Bone marrow (tissue), 2 donors: ENCODE measurements around the gene ABCC6.
A peak's percentile ranks its signal among the peaks of the same experiment; 100 is the strongest.

Experiments used
- DNase-seq, 2 donors: peaks; one replicate each; lab custom pipeline; 2025; lab: John Stamatoyannopoulos, UW

Gene ABCC6

DNA sequence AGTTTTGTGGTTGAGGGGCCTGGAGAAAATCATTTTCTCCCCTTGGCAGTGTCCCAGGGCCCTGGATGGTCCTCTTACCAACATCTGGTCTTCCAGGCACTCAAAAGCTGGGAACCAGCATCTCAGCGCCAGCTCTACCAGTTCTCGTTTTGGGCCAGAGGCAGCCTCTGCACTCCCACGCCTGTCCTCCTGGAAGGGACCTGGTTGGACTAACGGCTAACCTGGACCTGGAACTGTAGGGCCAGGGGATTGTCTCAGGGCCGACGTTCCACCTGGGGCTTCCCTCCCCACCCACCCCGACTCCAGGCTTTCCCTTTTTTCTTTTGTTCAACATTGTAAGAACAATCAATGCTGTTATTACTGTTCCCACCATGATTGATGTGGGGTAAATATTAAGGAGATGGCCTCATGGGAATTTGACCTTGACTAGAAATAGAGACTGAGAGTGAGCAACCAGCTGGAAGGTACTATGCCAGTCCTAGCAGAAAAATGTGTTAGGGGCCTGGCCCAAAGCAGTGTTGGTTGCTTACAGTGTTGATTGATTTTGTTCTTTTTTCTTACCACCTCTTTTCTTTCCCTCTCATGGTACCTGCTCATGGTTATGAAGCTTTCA lies 81.4 kb downstream of the ABCC6 start:
- no peak for DNase-seq

DNA sequence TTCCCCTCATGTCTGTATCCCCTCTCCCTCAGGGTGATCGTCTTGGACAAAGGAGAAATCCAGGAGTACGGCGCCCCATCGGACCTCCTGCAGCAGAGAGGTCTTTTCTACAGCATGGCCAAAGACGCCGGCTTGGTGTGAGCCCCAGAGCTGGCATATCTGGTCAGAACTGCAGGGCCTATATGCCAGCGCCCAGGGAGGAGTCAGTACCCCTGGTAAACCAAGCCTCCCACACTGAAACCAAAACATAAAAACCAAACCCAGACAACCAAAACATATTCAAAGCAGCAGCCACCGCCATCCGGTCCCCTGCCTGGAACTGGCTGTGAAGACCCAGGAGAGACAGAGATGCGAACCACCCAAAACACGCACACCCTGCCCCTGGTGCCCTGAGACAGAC lies 82.2 kb downstream of the ABCC6 start:
- DNase-seq = no peak

DNA sequence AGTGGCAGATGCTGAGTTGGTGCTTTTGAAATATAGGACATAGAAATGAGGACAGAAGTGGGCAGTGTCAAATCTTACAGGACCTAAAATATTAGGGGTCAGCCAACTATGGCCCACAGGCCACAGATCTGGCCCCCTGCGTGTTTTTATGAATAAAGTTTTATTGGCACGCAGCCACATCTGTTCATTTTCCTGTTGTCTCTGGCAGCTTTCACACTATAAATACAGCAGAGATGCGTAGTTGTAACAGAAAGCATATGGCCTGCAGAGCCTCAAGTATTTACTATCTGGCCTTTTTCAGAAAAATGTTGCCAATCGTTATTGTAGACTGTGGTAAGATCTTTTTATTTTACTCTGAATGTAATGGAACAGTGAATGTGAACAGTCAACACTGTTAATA lies 82.8 kb downstream of the ABCC6 start:
- no peak for DNase-seq

DNA sequence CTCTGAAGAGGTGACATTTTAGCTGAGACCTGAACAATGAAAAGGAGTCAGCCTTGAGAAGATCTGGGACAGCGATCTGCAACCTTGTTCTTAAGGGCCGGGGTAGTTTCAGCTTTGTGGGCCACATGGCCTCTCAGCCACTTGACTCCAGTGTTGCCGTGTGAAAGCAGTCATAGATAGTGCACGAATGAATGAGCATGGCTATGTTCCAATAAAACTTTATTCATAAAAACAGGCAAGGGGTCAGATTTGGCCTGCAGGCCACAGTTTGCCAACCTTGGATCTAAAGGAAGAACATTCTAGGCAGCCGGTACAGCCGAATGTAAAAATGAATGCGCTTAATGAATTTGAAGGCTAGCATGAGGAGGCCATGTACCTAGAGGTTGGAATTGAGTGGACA lies 83.5 kb downstream of the ABCC6 start:
- DNase-seq = no peak

DNA sequence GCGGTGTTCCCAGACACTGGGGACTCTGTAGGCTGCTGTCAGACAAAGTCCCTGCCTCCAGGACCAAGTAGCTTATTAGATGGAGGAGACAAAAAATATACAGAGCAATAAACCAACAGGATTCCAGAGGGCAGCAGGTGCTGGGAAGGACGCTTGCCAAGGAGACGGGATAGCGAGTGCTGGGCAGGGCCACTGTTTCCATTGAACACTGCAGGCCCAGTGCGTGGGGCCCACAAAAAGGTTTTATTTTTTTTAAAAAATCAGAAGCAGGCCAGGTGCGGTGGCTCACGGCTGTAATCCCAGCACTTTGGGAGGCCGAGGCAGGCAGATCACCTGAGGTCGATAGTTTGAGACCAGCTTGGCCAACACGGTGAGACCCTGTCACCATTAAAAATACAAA lies 84.2 kb downstream of the ABCC6 start:
- DNase-seq = no peak

DNA sequence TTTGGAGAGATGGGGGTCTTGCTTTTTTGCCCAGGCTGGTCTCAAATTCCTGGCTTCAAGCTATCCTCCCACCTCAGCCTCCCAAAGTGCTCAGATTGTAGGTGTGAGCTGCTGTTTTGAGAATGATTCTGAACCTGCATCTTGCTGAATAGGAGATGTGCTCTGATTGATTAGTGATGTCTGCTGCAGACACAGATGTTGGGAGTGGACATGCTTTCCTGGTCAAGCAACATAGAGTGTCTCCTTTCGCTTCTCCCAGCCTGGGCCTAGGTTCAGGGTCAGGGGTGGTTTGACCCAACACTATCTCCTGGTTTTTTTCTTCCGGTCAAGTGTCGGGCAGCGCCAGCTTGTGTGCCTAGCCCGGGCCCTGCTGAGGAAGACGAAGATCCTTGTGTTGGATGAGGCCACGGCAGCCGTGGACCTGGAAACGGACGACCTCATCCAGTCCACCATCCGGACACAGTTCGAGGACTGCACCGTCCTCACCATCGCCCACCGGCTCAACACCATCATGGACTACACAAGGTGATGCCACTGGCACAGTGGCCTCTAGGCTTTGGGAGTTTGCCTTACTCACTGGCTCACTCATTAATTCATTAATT lies 85.2 kb downstream of the ABCC6 start:
- DNase-seq = no peak

DNA sequence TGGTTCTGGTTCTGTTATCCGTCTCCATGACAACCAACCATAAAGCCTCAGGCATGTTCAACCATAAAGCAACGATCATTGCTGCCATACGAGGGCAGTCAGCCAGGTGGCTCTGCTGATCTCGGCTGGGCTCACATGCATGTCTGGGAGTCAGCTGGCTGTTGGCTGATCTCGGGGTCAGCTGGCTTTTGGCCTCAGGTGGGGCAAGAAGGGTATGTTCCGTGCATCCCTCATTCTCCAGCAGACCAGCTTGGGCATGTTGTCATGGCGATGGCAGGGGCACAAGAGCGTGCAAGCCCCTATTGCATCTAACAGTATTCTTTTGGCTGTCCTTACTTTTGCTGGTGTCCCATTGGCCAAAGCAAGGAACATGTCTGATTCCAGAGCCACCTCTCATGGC lies 86.2 kb downstream of the ABCC6 start:
- no peak for DNase-seq

DNA sequence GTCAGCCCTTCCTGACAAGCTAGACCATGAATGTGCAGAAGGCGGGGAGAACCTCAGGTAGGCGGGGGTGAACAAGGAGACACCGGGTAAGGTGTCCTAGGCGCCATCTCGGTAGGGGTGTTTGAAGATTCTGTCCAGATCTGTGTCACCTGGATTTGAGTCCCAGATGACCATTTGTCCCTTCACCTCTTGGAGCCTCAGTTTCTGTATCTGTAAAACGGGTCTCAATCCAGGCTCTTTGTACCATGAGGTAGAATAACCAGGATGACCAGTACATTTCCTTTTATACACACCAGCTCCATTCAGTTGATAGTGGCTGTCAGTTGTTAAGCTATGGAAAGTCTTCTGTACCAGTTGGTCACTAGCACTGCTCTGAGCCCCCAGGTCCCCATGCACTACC lies 86.7 kb downstream of the ABCC6 start:
- no peak for DNase-seq

DNA sequence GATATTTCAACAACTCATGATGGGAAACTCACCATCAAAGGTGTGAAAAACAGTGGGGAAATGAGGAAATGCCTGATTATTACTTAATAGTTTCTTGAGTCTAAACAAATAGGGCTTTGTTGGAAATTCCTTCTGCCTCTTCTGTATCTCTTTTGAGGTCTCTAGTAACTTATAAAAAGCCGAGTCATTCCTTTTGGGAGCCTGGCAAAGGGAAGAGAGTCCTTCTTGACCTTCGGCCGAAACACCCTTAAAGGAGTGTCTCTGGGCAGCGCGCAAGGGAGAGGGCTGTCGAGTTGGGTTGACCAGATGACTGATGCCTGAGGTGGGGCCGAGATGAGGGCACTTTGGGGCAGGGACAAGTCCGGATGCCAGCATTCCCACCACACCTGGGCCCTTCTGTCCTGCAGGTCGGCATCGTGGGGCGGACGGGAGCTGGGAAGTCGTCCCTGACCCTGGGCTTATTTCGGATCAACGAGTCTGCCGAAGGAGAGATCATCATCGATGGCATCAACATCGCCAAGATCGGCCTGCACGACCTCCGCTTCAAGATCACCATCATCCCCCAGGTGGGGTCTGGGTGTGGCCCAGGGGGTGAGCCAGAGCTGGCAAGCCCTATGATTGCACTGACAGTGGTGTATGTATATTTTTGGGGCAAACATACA lies 89.2 kb downstream of the ABCC6 start:
- DNase-seq = no peak

DNA sequence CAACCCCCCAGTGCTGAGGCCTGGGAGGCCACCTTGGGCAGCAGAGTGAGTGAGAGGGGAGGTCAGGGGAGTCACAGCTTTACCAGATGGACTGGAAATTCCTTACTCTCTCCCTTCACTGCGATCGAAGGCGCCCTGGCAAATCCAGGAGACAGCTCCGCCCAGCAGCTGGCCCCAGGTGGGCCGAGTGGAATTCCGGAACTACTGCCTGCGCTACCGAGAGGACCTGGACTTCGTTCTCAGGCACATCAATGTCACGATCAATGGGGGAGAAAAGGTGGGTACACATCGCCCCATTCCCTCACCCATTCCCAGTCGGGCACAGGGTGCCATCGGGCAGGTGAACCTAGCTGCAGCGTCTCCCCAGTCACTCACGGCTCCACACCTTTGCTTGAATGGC lies 91.6 kb downstream of the ABCC6 start:
- DNase-seq = no peak

DNA sequence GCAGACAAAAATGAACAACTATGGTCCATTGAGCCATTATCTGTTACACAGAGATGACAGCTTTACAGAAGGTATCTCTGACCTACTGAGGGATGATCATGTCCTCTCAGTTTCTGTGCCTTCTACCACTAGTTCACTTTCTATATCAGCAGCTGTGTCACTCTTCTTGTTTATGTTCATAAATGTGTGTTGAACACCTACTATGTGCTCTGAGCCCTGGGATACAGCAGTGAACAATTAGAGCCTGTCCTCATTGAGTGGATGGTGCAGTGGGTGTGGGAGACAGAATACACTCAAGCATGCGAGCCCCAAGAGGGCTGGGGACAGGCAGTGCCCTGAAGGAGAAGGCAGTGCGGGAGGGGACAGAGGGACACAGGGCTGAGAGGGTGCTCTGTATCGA lies 92.1 kb downstream of the ABCC6 start:
- DNase-seq = no peak

DNA sequence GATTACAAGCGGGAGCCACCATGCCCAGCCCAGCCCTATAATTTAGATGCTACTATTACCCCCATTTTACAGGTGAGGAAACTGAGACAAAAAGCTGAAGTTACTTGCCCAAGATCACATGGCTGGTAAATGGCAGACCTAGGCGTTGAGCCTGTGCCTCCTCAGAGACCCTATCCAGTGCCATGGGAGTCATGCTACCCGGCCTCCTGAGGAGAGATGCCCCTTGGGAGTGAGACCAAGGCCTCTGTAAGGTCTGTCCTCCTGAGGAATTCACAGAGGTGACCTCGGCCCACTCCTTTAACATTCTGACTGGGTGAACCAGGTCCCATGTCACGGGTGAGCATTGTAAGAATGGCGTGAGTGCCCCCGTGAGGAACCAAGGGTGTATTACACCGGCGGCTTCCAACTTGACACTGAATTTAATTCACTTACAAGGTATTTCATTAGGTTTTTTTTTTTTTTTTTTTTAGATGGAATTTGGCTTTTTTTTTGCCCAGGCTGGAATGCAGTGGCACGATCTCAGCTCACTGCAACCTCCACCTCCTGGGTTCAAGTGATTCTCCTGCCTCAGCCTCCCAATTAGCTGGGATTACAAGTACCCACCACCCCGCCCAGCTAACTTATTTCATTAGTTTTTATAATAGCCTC lies 95.7 kb downstream of the ABCC6 start:
- DNase-seq = peak; percentile 15 to 48

DNA sequence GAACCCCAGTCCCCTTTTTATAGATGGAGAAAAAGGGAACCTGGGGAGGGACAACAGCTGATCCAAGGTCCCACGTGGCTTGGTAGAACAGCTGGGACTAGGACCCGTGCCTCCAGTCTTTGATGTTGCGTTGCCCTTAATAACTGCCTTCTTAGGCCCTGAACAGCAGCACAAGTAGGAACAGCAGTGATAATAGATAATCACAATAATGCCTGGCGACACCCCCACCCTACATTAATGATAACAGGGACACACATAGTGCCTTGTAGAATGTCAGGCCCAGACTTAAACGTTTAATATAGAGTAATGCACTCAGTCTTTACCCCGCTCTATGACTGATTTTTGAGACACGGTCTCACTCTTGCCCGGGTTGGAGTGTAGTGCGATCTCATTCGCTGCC lies 96.4 kb downstream of the ABCC6 start:
- DNase-seq = no peak

DNA sequence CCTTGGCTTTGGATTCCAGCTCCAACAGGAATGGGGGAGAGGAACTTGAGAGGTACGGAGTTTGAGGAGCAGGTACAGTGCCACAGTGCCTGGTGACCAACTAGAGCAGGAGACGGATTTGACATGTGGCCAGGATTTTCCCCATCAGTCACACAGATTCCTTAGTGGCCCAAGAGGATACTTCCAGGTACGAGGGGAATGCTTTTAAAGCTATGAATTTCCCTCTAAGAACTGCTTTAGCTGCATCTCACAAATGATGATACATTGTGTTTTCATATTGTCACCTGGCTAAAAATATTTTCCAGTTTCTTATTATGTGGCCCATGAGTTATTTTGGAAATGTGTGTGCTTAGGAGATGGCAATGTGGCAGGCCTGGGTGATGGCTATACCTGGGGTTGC lies 98.3 kb downstream of the ABCC6 start:
- no peak for DNase-seq

DNA sequence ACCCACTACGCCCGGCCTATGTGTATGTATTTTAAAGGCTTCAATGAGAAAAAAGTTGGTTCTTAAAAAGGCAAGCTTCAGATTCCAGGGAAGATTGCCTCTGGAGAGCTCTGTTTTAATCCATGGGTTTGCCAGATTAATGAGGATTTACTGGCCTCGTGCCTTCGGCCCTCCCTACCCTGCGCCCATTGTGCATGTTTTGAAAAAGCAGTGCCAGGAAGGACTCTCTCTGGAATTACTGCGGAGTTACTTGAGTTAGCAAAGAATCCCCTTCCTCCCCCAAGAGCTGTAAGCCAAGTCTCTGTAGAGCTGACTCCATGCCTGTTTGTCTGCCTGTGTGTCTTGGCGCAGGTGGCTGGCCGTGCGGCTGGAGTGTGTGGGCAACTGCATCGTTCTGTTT lies 98.9 kb downstream of the ABCC6 start:
- no peak for DNase-seq

DNA sequence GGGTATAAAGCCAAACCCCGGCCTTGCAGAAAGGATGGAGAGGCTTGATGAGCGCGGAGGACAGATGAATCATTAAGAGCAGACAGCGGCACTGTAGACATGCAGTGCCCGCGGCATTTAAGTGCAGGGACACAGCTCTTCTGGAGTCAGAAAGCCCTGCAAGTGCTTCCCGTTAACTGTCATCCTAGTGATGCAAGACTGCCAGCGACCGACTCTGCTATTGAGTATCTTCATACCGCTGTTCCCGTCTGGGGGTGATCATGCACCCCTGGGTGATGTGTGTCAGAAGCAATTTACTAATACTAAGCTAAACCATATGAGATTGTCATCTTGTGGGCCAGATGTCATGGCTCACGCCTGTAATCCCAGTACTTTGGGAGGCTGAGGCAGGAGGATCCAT lies 101.0 kb downstream of the ABCC6 start:
- DNase-seq = no peak

DNA sequence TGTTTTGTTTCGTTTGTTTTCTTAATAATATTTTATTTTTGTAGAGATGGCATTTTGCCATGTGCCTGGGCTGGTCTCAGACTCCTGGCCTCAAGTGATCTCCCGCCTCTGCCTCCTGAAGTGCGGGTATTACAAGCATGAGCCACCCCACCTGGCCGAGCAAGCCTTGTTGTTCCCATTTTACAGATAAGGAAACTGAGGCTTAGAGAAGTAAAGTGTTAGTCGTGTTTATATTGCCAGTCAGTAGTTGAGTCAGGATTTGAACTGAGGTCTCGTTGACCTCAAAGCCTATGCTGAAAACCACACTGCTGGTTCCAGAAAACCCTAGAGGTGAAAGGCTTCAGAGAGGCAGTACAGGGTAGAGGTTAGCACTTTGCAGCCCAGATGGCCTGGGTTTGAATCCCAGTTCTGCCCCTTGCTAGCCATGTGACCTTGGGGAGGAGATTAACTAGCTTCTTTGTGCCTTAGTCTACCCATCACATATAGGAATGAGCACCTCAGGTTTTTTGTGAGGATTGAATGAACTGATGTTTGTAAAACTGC lies 102.0 kb downstream of the ABCC6 start:
- no peak for DNase-seq

DNA sequence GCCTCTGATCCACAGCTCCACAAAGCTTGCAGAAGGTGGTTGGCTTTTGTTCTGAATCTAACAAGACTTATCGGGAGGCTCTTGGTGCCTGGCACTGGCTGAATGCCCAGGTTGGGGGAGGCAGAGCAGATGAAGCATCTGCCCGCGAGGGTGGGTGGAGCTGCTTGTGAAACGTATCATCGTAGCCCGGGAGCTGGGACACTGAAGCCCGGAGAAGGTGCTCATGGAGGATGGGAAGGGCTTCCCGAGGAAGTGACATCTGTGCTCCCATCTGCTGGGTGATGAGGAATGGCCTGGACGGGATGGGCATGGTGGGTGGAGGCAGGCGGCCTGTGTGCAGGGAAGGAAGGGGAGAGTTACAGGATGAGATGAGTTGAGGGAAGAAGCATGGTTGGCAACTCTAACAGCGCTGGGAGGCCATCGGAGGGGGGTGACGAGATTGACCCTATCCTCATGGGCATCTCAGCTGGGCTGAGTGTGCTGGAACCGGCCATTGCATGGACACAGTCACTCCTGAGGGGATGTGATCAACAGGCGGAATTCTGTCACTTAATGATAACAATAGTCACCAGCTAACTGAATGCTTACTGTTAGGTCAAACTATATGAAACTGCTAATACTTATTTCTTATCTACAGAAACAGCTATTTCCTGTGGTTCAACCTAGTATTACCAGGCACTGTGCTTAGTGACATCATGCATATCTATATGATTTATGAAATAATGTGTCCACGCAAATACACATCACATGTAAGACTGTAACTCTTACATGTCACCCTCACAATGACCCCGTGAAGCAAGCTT lies 102.7 kb downstream of the ABCC6 start:
- peak in 1 of 2 donors; percentile 51 for DNase-seq

DNA sequence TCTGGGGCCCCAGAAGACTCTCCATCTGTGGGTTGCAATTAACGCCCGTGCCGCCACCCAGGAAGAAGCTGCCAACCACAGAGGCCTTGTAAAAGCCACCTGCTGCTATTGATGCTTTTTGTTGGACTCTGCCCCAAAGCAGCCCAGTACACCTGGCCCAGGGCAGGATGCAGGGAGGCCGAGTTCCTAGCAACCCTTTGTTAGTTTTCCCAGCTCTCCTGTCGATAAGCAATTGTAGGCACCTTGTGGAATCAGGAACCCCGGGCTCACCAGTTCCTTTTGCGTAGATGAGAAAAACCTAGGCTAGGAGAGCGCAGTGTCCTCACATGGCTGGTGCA lies 103.3 kb downstream of the ABCC6 start:
- no peak for DNase-seq

DNA sequence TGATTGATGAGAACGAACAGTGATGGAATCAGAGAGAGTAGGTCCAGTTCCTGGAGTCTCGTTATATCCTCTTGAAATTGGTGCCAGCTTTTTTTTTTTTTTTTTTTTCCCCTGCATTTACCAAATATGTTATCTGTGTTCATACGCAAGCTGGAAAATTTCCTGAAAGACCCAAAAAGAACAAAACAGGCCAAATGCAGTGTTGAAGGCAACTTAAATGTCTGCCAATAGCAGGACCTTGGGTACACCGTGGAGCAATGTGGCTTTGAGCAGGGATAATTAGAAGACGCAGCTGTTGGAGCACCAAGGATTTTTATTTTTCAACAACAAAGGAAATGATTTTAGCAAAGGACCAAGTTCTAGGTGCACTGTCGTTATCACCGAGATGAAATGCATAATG lies 105.0 kb downstream of the ABCC6 start:
- DNase-seq = no peak

DNA sequence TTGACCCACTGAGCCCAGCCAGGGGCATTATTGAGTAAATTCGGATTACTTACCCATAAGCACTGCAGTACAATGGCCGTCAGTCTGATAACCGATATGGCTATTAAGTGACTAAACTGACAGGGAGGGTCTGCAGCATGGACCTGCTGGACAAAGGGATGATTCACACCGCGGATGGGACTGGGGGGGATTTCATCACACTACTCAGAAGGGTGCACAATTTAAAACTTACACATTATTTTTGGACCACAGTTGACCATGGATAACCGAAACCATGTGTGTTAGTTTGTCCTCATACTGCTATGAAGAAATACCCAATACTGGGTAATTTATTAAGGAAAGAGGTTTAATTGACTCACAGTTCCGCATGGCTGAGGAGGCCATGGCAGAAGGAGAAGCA lies 106.5 kb downstream of the ABCC6 start:
- DNase-seq = no peak

DNA sequence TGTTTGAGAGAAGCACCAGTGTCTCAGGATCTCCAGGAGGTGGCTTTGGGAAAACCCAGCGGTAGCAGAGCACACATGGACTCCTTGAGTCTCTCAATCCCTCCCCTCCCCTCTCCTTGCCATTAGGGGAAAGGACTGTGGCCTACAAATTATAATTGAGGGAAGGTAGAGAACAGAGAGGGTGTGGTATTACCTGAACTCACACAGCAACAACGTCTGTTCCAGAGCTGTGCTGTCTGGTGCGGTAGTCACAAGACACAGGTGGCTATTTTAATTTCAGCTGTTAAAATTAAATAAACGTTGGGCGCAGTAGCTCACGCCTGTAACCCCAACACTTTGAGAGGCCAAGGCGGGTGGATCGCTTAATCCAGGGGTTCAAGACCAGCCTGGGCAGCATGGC lies 110.2 kb downstream of the ABCC6 start:
- DNase-seq = no peak
